A549 (cell line): Measurements from ENCODE around the gene SF1. TPM values are rescaled to one million over a fixed set of nuclear protein-coding genes. Genes with fewer than 3 reads are reported as not detected.
A peak's percentile ranks its signal among the peaks of the same experiment; 100 is the strongest.

Experiments
- ATAC-seq, 2 experiments: fragments of 200-7000 bp in 1 of 2; fragments of >200 bp in 1 of 2; cut with Nextera tagmentation in 1 of 2; cut with Tn5 transposase in 1 of 2; 3 replicates each; pipeline versions ENCODE4 v1.8.0 to v1.9.1; 2018 to 2020; ENCODE audit warnings: mild to moderate bottlenecking in 1 of 2, moderate library complexity in 1 of 2
- CTCF ChIA-PET: fragments of 300-600 bp; sonication (Branson Sonifier 250); formaldehyde crosslinking; extraction: SDS; loops from one replicate; lab custom pipeline; 2021; ENCODE audit warnings: antibody characterized with exemption, inconsistent platforms; lab: Yijun Ruan, JAX
- POLR2A ChIA-PET: fragments of 350-600 bp; formaldehyde crosslinking; extraction: SDS; loops from one replicate; lab custom pipeline; 2021; ENCODE audit warnings: antibody characterized with exemption, inconsistent platforms; lab: Yijun Ruan, JAX
- DNase-seq, 2 experiments: peaks; one replicate each; pipeline versions ENCODE4 v3.0.0 to v3.0.0-alpha.2; 2011 to 2016; ENCODE audit warnings: low read depth in 1 of 2, low spot score in 1 of 2
- FAIRE-seq: peaks from 2 replicates; lab custom pipeline; 2011; peaks lifted over from hg19 to GRCh38; lab: Jason Lieb, UNC
- H3K27ac ChIP-seq, 2 experiments: fragments of >200 bp; sonication (Bioruptor Twin); formaldehyde crosslinking; 3 replicates each; pipeline ENCODE4 v1.5.1; 2016 to 2017
- H3K4me1 ChIP-seq: fragments of >200 bp; sonication (Bioruptor Twin); formaldehyde crosslinking; 3 replicates; pipeline ENCODE4 v1.6.1; 2016
- H3K4me2 ChIP-seq: fragments of >200 bp; sonication (Bioruptor Twin); formaldehyde crosslinking; 3 replicates; pipeline ENCODE4 v1.6.1; 2016
- H3K4me3 ChIP-seq: fragments of >200 bp; sonication (Bioruptor Twin); formaldehyde crosslinking; 3 replicates; pipeline ENCODE4 v1.5.1; 2016
- H3K9me3 ChIP-seq: fragments of >200 bp; sonication (Bioruptor Twin); formaldehyde crosslinking; 3 replicates; pipeline ENCODE4 v1.6.1; 2016
- ATOH8 ChIP-seq: fragments of 250-450 bp; sonication (Bioruptor Pico); IDR thresholded peaks from 2 replicates; pipeline ENCODE4 v1.5.0; 2020; ENCODE audit warnings: low read depth, mild to moderate bottlenecking, moderate library complexity
- CBX2 ChIP-seq: fragments of 200-600 bp; sonication (generic); IDR thresholded peaks from 2 replicates; pipeline ENCODE4 v1.6.1; 2016; ENCODE audit warnings: low read depth, mild to moderate bottlenecking, borderline replicate concordance
- CEBPB ChIP-seq, 2 experiments: fragments of >200 bp in 1 of 2; sonication (Bioruptor Twin) in 1 of 2; formaldehyde crosslinking in 1 of 2; IDR thresholded peaks; 2 replicates each; pipeline ENCODE4 v1.6.1; 2012 to 2016
- ELK1 ChIP-seq: fragments of 150-350 bp; IDR thresholded peaks from 2 replicates; pipeline ENCODE4 v1.6.1; 2014; ENCODE audit warnings: low read depth, mild to moderate bottlenecking, low read length
- EP300 ChIP-seq, 2 experiments: fragments of >200 bp; sonication (Bioruptor Twin); formaldehyde crosslinking; IDR thresholded peaks; 2 replicates in 1 of 2; 3 replicates in 1 of 2; pipeline ENCODE4 v1.6.1; 2016 to 2017
- GATA3 ChIP-seq: IDR thresholded peaks from 2 replicates; pipeline ENCODE4 v1.6.1; 2012; ENCODE audit warnings: borderline replicate concordance
- HOXA7 ChIP-seq: fragments of 250-450 bp; sonication (Bioruptor Pico); IDR thresholded peaks from 2 replicates; pipeline ENCODE4 v1.5.0; 2020; ENCODE audit warnings: mild to moderate bottlenecking, moderate library complexity
- KDM5A ChIP-seq: fragments of 200-600 bp; sonication (generic); IDR thresholded peaks from 2 replicates; pipeline ENCODE4 v1.6.1; 2016; ENCODE audit warnings: antibody characterized with exemption, mild to moderate bottlenecking
- POLR2AphosphoS2 ChIP-seq: conservative IDR thresholded peaks from 2 replicates; pipeline ENCODE4 v1.6.1; 2012; ENCODE audit warnings: low read length, improper control_type of control experiment, inconsistent platforms
- RAD21 ChIP-seq, 2 experiments: fragments of >200 bp in 1 of 2; sonication (Bioruptor Twin) in 1 of 2; formaldehyde crosslinking in 1 of 2; IDR thresholded peaks in 1 of 2; conservative IDR thresholded peaks in 1 of 2; 2 replicates in 1 of 2; 3 replicates in 1 of 2; pipeline ENCODE4 v1.6.1; 2012 to 2018; ENCODE audit warnings: inconsistent platforms in 1 of 2
- RCOR1 ChIP-seq: fragments of 150-350 bp; IDR thresholded peaks from 2 replicates; pipeline ENCODE4 v1.6.1; 2014; ENCODE audit warnings: antibody characterized with exemption, low read length, low read depth
- REST ChIP-seq: fragments of 200-600 bp; sonication (generic); IDR thresholded peaks from 2 replicates; pipeline ENCODE4 v1.6.1; 2016; ENCODE audit warnings: antibody characterized with exemption, mild to moderate bottlenecking, moderate library complexity
- SREBF2 ChIP-seq: fragments of 450-650 bp; IDR thresholded peaks from 2 replicates; pipeline ENCODE4 v1.6.1; 2014; ENCODE audit warnings: mild to moderate bottlenecking, moderate library complexity
- TFCP2L1 ChIP-seq: fragments of 250-450 bp; sonication (Bioruptor Pico); IDR thresholded peaks from 2 replicates; pipeline ENCODE4 v1.5.0; 2021; ENCODE audit warnings: mild to moderate bottlenecking
- ZNF302 ChIP-seq: fragments of 250-450 bp; sonication (Bioruptor Pico); IDR thresholded peaks from 2 replicates; pipeline ENCODE4 v1.9.0; 2021; ENCODE audit warnings: inconsistent platforms, mild to moderate bottlenecking, moderate library complexity
- WGBS: methylation state at CpG from one replicate; pipeline ENCODE4 v1.1.6; 2017; ENCODE audit errors: missing lambda C conversion rate; 5-methylcytosine and 5-hydroxymethylcytosine counted together
- polyA plus RNA-seq, 4 experiments: library from polyadenylated mRNA; depleted of rRNA in 3 of 4; stranded (reverse); fragments of >200 nt; fragmentation: RNase III in 1 of 4; extraction: RNeasy Plus Mini Kit Qiagen cat#74134 plus additional on column Dnase treatment in 1 of 4; gene quantifications; 2 replicates in 3 of 4; 3 replicates in 1 of 4; pipeline ENCODE4 v1.2.3, GENCODE V29; 2011 to 2017
- TF ChIP-seq, protein P1 (sequence below): fragments of 250-450 bp; sonication (Bioruptor Pico); IDR thresholded peaks from 2 replicates; pipeline ENCODE4 v1.5.0; 2021; ENCODE audit warnings: mild to moderate bottlenecking, moderate library complexity, borderline replicate concordance

SF1 gene
- polyA plus RNA-seq, 2 of the 4 experiments (the other 2 are of a cell fraction): 104 to 310 TPM

GRCh38 chr11:64766881-64767280, 11.5 kb downstream of the SF1 start:
- no peak overlapping the region for H3K4me2 ChIP-seq
- H3K4me3 ChIP-seq: no peak overlapping the region
- no peaks in the 10 kb centered on the region for H3K9me3 ChIP-seq
- TF ChIP-seq ATOH8 (CRISPR knock-in tag) (no peak), RAD21 (conservative IDR thresholded peaks at IDR 0.05 in 1 of 2, IDR thresholded peaks at IDR 0.05 in 1 of 2) (no peak), CBX2 (no peak), KDM5A (no peak), SREBF2 (no peak), ELK1 (no peak), POLR2AphosphoS2 (no peak), REST (no peak)
- H3K4me1 ChIP-seq: peaks cover 5% of the 10 kb centered on the region; the same call in 1 of the 3 replicates
- ChIA-PET CTCF (interaction anchor here (1.7 to 7.1 kb wide), 5 partner anchors 8 to 19 kb away, joined by 5 to 73 read pairs (median 12); partner anchors contain the start of genes PYGM and SF1), POLR2A (interaction anchor here (3.4 kb wide), 1 partner anchor 12 kb away, joined by 10 read pairs; the partner anchor contains the start of gene SF1)
- H3K27ac ChIP-seq: no peak overlapping the region
- DNase-seq (no peak), FAIRE-seq (no peak), ATAC-seq (no peak)
- WGBS: 98% methylated on average over 9 of the region's 11 CpGs

DNA sequence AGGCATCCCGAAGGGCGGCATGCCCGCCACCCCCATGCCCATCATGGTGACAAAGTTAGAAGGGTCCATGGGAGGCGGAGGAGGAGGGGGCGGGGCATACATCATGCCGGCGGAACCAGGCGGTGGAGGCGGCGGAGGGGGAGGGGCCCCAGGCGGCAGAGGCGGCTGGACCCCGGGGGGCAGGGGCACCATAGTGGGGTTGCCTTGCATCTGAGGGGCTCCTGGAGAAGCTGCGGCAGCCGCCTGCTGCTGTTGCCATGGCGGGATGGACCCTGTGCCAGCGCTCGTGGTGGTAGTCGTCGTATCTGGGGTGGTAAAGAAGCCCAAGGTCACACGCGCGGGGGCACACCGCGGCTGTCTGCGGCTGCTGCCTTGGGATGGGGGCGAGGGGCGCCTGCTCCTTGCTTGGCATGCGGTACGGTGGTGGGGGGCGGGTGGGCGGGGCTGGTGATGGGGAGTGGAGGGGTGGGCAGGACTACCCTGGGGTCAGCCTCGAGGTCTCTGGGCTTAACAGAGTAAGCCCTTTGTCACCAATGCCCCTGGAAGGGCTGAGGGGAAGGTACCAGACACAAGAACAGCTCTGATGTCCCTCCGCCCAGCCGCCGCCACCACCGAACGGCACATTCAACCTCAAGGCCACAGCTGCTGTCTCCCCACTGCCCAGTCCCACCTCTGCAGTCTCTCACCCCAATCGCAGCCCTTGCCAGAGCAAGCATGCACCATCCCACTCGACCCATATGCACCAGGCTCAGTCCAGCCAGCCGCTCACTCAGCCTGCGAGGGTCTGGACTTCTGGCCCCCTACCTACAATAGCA, 12.3 kb downstream of the SF1 start:
- POLR2A ChIA-PET: interaction anchor here (3.4 kb wide), 1 partner anchor 13 kb away, joined by 10 read pairs; the partner anchor contains the start of gene SF1
- H3K4me3 ChIP-seq: no peak overlapping the region
- no peak overlapping the region for H3K27ac ChIP-seq
- no peak for TF ChIP-seq POLR2AphosphoS2
- 0 out of 2 replicates have a peak, but pooled peaks have one; percentile 34 for TF ChIP-seq HOXA7 (CRISPR knock-in tag)
- CTCF ChIA-PET: interaction anchor here (1.2 to 7.1 kb wide), 4 partner anchors 8 to 26 kb away, joined by 3 to 73 read pairs (median 16); partner anchors contain the start of genes PYGM, RASGRP2 and SF1
- H3K4me2 ChIP-seq: no peak overlapping the region
- no peak for FAIRE-seq
- DNase-seq: no peak
- 96% methylated on average over 28 of the region's 42 CpGs for WGBS
- H3K9me3 ChIP-seq: no peaks in the 10 kb centered on the region
- no peak for ATAC-seq
- H3K4me1 ChIP-seq: peaks cover 5% of the 10 kb centered on the region; the same call in 1 of the 3 replicates

- ChIA-PET CTCF (interaction anchor here (0.7 to 7.1 kb wide), 4 partner anchors 11 to 27 kb away, joined by 3 to 73 read pairs (median 4); partner anchors contain the start of genes RASGRP2 and SF1), POLR2A (no interaction called here)
- FAIRE-seq (no peak), ATAC-seq (no peak), DNase-seq (no peak)
- WGBS: 91% methylated on average over 30 of the region's 30 CpGs
- TF ChIP-seq KDM5A (no peak), CEBPB (IDR thresholded peaks at IDR 0.05) (no peak), RCOR1 (no peak), TFCP2L1 (CRISPR knock-in tag) (no peak), CBX2 (no peak), SREBF2 (no peak), GATA3 (no peak), EP300 (IDR thresholded peaks at IDR 0.05) (no peak), ZNF302 (CRISPR knock-in tag) (no peak)
- TF ChIP-seq, protein P1, sequence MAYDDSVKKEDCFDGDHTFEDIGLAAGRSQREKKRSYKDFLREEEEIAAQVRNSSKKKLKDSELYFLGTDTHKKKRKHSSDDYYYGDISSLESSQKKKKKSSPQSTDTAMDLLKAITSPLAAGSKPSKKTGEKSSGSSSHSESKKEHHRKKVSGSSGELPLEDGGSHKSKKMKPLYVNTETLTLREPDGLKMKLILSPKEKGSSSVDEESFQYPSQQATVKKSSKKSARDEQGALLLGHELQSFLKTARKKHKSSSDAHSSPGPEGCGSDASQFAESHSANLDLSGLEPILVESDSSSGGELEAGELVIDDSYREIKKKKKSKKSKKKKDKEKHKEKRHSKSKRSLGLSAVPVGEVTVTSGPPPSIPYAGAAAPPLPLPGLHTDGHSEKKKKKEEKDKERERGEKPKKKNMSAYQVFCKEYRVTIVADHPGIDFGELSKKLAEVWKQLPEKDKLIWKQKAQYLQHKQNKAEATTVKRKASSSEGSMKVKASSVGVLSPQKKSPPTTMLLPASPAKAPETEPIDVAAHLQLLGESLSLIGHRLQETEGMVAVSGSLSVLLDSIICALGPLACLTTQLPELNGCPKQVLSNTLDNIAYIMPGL (CRISPR knock-in tag): no peak
- H3K9me3 ChIP-seq: no peaks in the 10 kb centered on the region
- no peak overlapping the region for H3K27ac ChIP-seq
- no peak overlapping the region for H3K4me2 ChIP-seq
- H3K4me1 ChIP-seq: peaks cover 5% of the 10 kb centered on the region; the same call in 1 of the 3 replicates
- H3K4me3 ChIP-seq: no peak overlapping the region
These were observed 13.0 kb downstream of the SF1 start for GRCh38 chr11:64765291-64765850.
